Activated CD4-positive, alpha-beta T cell treated with anti-CD3 and anti-CD28 coated beads, Interleukin-2, amount 10 ng/mL, durations not matched to agents 24 days and 14 days (primary cell): Measurements from ENCODE around the gene MAGEA4. TPM values are rescaled to one million over a fixed set of nuclear protein-coding genes. Genes with fewer than 3 reads are reported as not detected.

Source experiments
- DNase-seq: peaks from one replicate; pipeline ENCODE4 v3.0.0; 2022
- H3K27ac Mint-ChIP-seq: one replicate; pipeline ENCODE4 v1.8.0; 2022; ENCODE audit warnings: mild to moderate bottlenecking, mixed read lengths
- H3K27me3 Mint-ChIP-seq: one replicate; pipeline ENCODE4 v1.8.0; 2022; ENCODE audit warnings: mixed read lengths
- H3K36me3 Mint-ChIP-seq: one replicate; pipeline ENCODE4 v1.8.0; 2022; ENCODE audit warnings: low read depth, mild to moderate bottlenecking, mixed read lengths
- H3K4me1 Mint-ChIP-seq: one replicate; pipeline ENCODE4 v1.8.0; 2021; ENCODE audit warnings: mixed read lengths
- H3K4me3 Mint-ChIP-seq: one replicate; pipeline ENCODE4 v1.8.0; 2022; ENCODE audit warnings: mild to moderate bottlenecking, moderate library complexity, mixed read lengths
- H3K9me3 Mint-ChIP-seq: one replicate; pipeline ENCODE4 v1.8.0; 2021; ENCODE audit warnings: mixed read lengths
- intact Hi-C: fragments of 100-400 bp; cut with micrococcal nuclease; formaldehyde crosslinking; loops from one replicate; pipeline ENCODE4 v1.15.1; 2023
- total RNA-seq: library from RNA; stranded (reverse); gene quantifications from 2 replicates; pipeline ENCODE4 v1.2.3, GENCODE V29; 2022

MAGEA4 gene
- total RNA-seq = not detected in 2 replicates

GRCh38 chrX:151912780-151913179 is at the start of gene MAGEA4:
MAGEA4 (plus strand) TSS chrX:151912889; CDS start chrX:151923665, 10,776 bp downstream.
- H3K4me1 Mint-ChIP-seq = no peaks in the 10 kb centered on the region
- intact Hi-C loops = no loop called here

GRCh38 chrX:151870602-151871001 is 42.1 kb upstream of the MAGEA4 start:
- Mint-ChIP-seq H3K27me3 (no peaks in the 10 kb centered on the region), H3K27ac (no peak overlapping the region), H3K4me3 (no peak overlapping the region), H3K4me1 (no peaks in the 10 kb centered on the region), H3K36me3 (no peaks in the 10 kb centered on the region), H3K9me3 (no peaks in the 10 kb centered on the region)
- no peak for DNase-seq
- intact Hi-C loops = no loop called here

More at GRCh38 chrX:151912780-151913179, at the start of gene MAGEA4:
- Mint-ChIP-seq H3K27ac (no peak within 1 kb of the TSS), H3K4me3 (no peak within 1 kb of the TSS), H3K36me3 (no peaks in the 10 kb centered on the region), H3K9me3 (no peaks in the 10 kb centered on the region), H3K27me3 (no peaks in the 10 kb centered on the region)
- DNase-seq = no peak

- Mint-ChIP-seq H3K9me3 (no peaks in the 10 kb centered on the region), H3K27ac (no peak overlapping the region), H3K4me1 (no peaks in the 10 kb centered on the region), H3K4me3 (no peak overlapping the region), H3K27me3 (no peaks in the 10 kb centered on the region), H3K36me3 (no peaks in the 10 kb centered on the region)
- no peak for DNase-seq
- intact Hi-C loops = no loop called here
Measured at GRCh38 chrX:151871244-151871643, 41.4 kb upstream of the MAGEA4 start.

- intact Hi-C loops = no loop called here
- no peak overlapping the region for H3K4me3 Mint-ChIP-seq
- no peaks in the 10 kb centered on the region for H3K9me3 Mint-ChIP-seq
Measured at GRCh38 chrX:151873096-151873495, 39.6 kb upstream of the MAGEA4 start.

GRCh38 chrX:151875270-151876026 is 37.2 kb upstream of the MAGEA4 start:
- Mint-ChIP-seq H3K4me3 (no peak overlapping the region), H3K27me3 (no peaks in the 10 kb centered on the region), H3K27ac (no peak overlapping the region), H3K9me3 (no peaks in the 10 kb centered on the region), H3K36me3 (no peaks in the 10 kb centered on the region), H3K4me1 (no peaks in the 10 kb centered on the region)
- intact Hi-C loops = no loop called here
- DNase-seq = no peak

More at GRCh38 chrX:151873096-151873495, 39.6 kb upstream of the MAGEA4 start:
- no peak for DNase-seq
- no peaks in the 10 kb centered on the region for H3K4me1 Mint-ChIP-seq
- no peaks in the 10 kb centered on the region for H3K27me3 Mint-ChIP-seq
- H3K36me3 Mint-ChIP-seq = no peaks in the 10 kb centered on the region
- H3K27ac Mint-ChIP-seq = no peak overlapping the region

- Mint-ChIP-seq H3K36me3 (no peaks in the 10 kb centered on the region), H3K27ac (no peak overlapping the region), H3K4me1 (no peaks in the 10 kb centered on the region), H3K4me3 (no peak overlapping the region), H3K9me3 (no peaks in the 10 kb centered on the region), H3K27me3 (no peaks in the 10 kb centered on the region)
- intact Hi-C loops = no loop called here
- DNase-seq = no peak
Measured at GRCh38 chrX:151878574-151878973, 34.1 kb upstream of the MAGEA4 start.

- Mint-ChIP-seq H3K27ac (no peak overlapping the region), H3K9me3 (no peaks in the 10 kb centered on the region), H3K4me1 (no peaks in the 10 kb centered on the region), H3K36me3 (no peaks in the 10 kb centered on the region), H3K4me3 (no peak overlapping the region), H3K27me3 (no peaks in the 10 kb centered on the region)
- intact Hi-C loops = no loop called here
- no peak for DNase-seq
Measured at GRCh38 chrX:151879856-151880255, 32.8 kb upstream of the MAGEA4 start.

- H3K36me3 Mint-ChIP-seq = no peaks in the 10 kb centered on the region
- intact Hi-C loops = no loop called here
Measured at GRCh38 chrX:151880895-151881294, 31.8 kb upstream of the MAGEA4 start.

GRCh38 chrX:151889421-151889820 is 23.3 kb upstream of the MAGEA4 start:
- intact Hi-C loops = no loop called here
- Mint-ChIP-seq H3K4me3 (no peak overlapping the region), H3K4me1 (no peaks in the 10 kb centered on the region), H3K9me3 (no peaks in the 10 kb centered on the region), H3K36me3 (no peaks in the 10 kb centered on the region), H3K27me3 (no peaks in the 10 kb centered on the region), H3K27ac (no peak overlapping the region)
- no peak for DNase-seq

More at GRCh38 chrX:151880895-151881294, 31.8 kb upstream of the MAGEA4 start:
- Mint-ChIP-seq H3K27ac (no peak overlapping the region), H3K4me3 (no peak overlapping the region), H3K4me1 (no peaks in the 10 kb centered on the region), H3K9me3 (no peaks in the 10 kb centered on the region), H3K27me3 (no peaks in the 10 kb centered on the region)
- no peak for DNase-seq

GRCh38 chrX:151896734-151897474 is 15.8 kb upstream of the MAGEA4 start:
- no peaks in the 10 kb centered on the region for H3K9me3 Mint-ChIP-seq
- H3K4me3 Mint-ChIP-seq = no peak overlapping the region
- no peak overlapping the region for H3K27ac Mint-ChIP-seq
- no peaks in the 10 kb centered on the region for H3K4me1 Mint-ChIP-seq
- DNase-seq = no peak
- H3K27me3 Mint-ChIP-seq = no peaks in the 10 kb centered on the region
- intact Hi-C loops = no loop called here
- H3K36me3 Mint-ChIP-seq = no peaks in the 10 kb centered on the region

GRCh38 chrX:151899622-151900021 is 13.1 kb upstream of the MAGEA4 start:
- no peaks in the 10 kb centered on the region for H3K9me3 Mint-ChIP-seq
- H3K4me3 Mint-ChIP-seq = no peak overlapping the region
- no peaks in the 10 kb centered on the region for H3K4me1 Mint-ChIP-seq
- DNase-seq = no peak
- H3K27me3 Mint-ChIP-seq = no peaks in the 10 kb centered on the region
- intact Hi-C loops = no loop called here
- no peaks in the 10 kb centered on the region for H3K36me3 Mint-ChIP-seq
- H3K27ac Mint-ChIP-seq = no peak overlapping the region

GRCh38 chrX:151901826-151902225 is 10.9 kb upstream of the MAGEA4 start:
- Mint-ChIP-seq H3K9me3 (no peaks in the 10 kb centered on the region), H3K27me3 (no peaks in the 10 kb centered on the region), H3K4me3 (no peak overlapping the region), H3K36me3 (no peaks in the 10 kb centered on the region), H3K27ac (no peak overlapping the region), H3K4me1 (no peaks in the 10 kb centered on the region)
- intact Hi-C loops = no loop called here
- DNase-seq = no peak

- Mint-ChIP-seq H3K4me3 (no peak overlapping the region), H3K36me3 (no peaks in the 10 kb centered on the region), H3K9me3 (no peaks in the 10 kb centered on the region), H3K4me1 (no peaks in the 10 kb centered on the region), H3K27me3 (no peaks in the 10 kb centered on the region), H3K27ac (no peak overlapping the region)
- no peak for DNase-seq
- intact Hi-C loops = no loop called here
Measured at GRCh38 chrX:151902813-151903591, 9.7 kb upstream of the MAGEA4 start.

GRCh38 chrX:151904989-151905388 is 7.7 kb upstream of the MAGEA4 start:
- intact Hi-C loops = no loop called here
- Mint-ChIP-seq H3K27me3 (no peaks in the 10 kb centered on the region), H3K9me3 (no peaks in the 10 kb centered on the region), H3K36me3 (no peaks in the 10 kb centered on the region), H3K4me1 (no peaks in the 10 kb centered on the region), H3K4me3 (no peak overlapping the region), H3K27ac (no peak overlapping the region)
- no peak for DNase-seq
